H1 (cell line): ENCODE results near the gene HMHB1. TPM values are rescaled to one million over a fixed set of nuclear protein-coding genes. Genes with fewer than 3 reads are reported as not detected.

ENCODE experiments used
- BACH1 ChIP-seq: IDR thresholded peaks from 2 replicates; pipeline ENCODE4 v1.6.1; 2012; ENCODE audit warnings: low read length, improper control_type of control experiment
- CHD7 ChIP-seq: fragments of 300-600 bp; sonication (generic); IDR thresholded peaks from 2 replicates; pipeline ENCODE4 v1.7.1; 2012; ENCODE audit warnings: low read length, moderate library complexity, mild to moderate bottlenecking, inconsistent platforms; ENCODE audit not compliant: insufficient replicate concordance
- CTBP2 ChIP-seq: IDR thresholded peaks from 2 replicates; pipeline ENCODE4 v1.7.0; 2011; ENCODE audit warnings: borderline replicate concordance, mild to moderate bottlenecking, moderate library complexity, mixed read lengths, low read length; ENCODE audit not compliant: insufficient read depth, insufficient read length
- EP300 ChIP-seq, 2 experiments: IDR thresholded peaks; 1 replicate in 1 of 2; 2 replicates in 1 of 2; pipeline ENCODE4 v1.6.1; 2011 to 2012; ENCODE audit warnings: low read depth in 2 of 2, low read length in 2 of 2, mild to moderate bottlenecking in 2 of 2, borderline replicate concordance in 1 of 2, inconsistent platforms in 1 of 2, moderate library complexity in 1 of 2
- POLR2AphosphoS5 ChIP-seq: IDR thresholded peaks from 2 replicates; pipeline ENCODE4 v1.6.1; 2011; ENCODE audit warnings: low read depth, low read length
- RAD21 ChIP-seq, 2 experiments: IDR thresholded peaks in 1 of 2; conservative IDR thresholded peaks in 1 of 2; 2 replicates each; pipeline ENCODE4 v1.6.1; 2011; ENCODE audit warnings: low read depth in 2 of 2, low read length in 2 of 2, improper control_type of control experiment in 1 of 2, inconsistent platforms in 1 of 2, mild to moderate bottlenecking in 1 of 2, moderate library complexity in 1 of 2
- SP4 ChIP-seq: IDR thresholded peaks from 2 replicates; pipeline ENCODE4 v1.6.1; 2012; ENCODE audit warnings: low read length, inconsistent platforms
- SUZ12 ChIP-seq: fragments of 200-600 bp; sonication (generic); IDR thresholded peaks from 2 replicates; pipeline ENCODE4 v1.6.1; 2012; ENCODE audit warnings: mild to moderate bottlenecking, inconsistent platforms, low read length, moderate library complexity, mixed read lengths
- USF2 ChIP-seq: IDR thresholded peaks from 2 replicates; pipeline ENCODE4 v1.6.1; 2011; ENCODE audit warnings: low read length, improper control_type of control experiment
- YY1 ChIP-seq: IDR thresholded peaks from 2 replicates; pipeline ENCODE4 v1.6.1; 2011; ENCODE audit warnings: low read depth, mild to moderate bottlenecking, low read length
- polyA plus RNA-seq, 7 experiments: library from polyadenylated mRNA; depleted of rRNA in 3 of 7; stranded (reverse) in 5 of 7; unstranded in 2 of 7; fragments of >200 nt in 5 of 7; fragments of 200-250 nt in 2 of 7; gene quantifications; 1 replicate in 5 of 7; 2 replicates in 1 of 7; 4 replicates in 1 of 7; pipeline versions ENCODE4 v1.2.1 to v1.2.3, GENCODE V29; 2011 to 2013; ENCODE audit warnings: missing spikeins in 2 of 7, mixed read lengths in 2 of 7
- total RNA-seq: library from RNA; stranded (reverse); fragmentation: NEBNext Ultra II Directional; extraction: Animal tissue kit (Norgen Biotek cat#: 25700); gene quantifications from 2 replicates; pipeline ENCODE4 v1.2.1, GENCODE V29; 2021

The HMHB1 gene
- total and polyA plus RNA-seq, 2 of the 8 experiments (the other 6 are each of a cell fraction or from before 2014, with no cell fraction given), result not detected

- TF ChIP-seq CHD7 (no peak), YY1 (no peak), EP300 (IDR thresholded peaks at IDR 0.05; ENCODE audit: borderline replicate concordance in 1 of 2, low read depth in 2 of 2, low read length in 2 of 2) (no peak), RAD21 (IDR thresholded peaks at IDR 0.05 in 1 of 2, conservative IDR thresholded peaks at IDR 0.05 in 1 of 2; ENCODE audit: low read depth in 2 of 2, low read length in 2 of 2) (no peak), BACH1 (no peak), CTBP2 (no peak), SUZ12 (no peak), USF2 (no peak), SP4 (no peak), POLR2AphosphoS5 (no peak)
These were observed 40.4 kb upstream of the HMHB1 start (continued) for GRCh38 chr5:143771602-143772001.
